HG02885 (cell line): ENCODE data around the gene HSPA12A.
"Not testable (repeated sequence)": the region's sequence is repeated elsewhere in the genome, so short reads cannot be mapped to it uniquely, and the experiment has no call there.

ENCODE experiments used
- ATAC-seq: cut with Tn5 transposase; IDR thresholded peaks from one replicate; pipeline ENCODE4 v1.9.1; 2021; ENCODE audit warnings: mild to moderate bottlenecking; ENCODE audit not compliant: unreplicated experiment, poor library complexity

Gene HSPA12A

DNA sequence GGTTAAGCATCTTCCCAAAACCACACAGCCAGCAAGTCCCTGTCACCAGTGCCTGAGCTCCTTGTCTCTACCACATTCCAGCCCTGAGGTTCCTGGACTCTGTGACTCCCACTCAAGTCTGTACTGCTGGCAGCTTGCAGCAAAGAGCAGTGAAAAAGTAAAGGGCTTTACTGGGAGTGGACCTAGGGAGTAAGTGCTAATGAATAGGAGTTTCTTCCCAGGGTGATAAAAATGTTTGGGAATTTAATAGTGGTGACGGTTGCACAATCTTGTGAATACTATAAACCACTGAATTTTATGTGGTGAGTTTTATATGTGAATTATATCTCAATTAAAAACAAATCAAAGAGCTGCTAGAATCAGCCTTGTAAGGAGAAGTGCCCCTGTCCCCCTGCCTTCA lies 22.6 kb downstream of the HSPA12A start:
- ATAC-seq, result no peak

DNA sequence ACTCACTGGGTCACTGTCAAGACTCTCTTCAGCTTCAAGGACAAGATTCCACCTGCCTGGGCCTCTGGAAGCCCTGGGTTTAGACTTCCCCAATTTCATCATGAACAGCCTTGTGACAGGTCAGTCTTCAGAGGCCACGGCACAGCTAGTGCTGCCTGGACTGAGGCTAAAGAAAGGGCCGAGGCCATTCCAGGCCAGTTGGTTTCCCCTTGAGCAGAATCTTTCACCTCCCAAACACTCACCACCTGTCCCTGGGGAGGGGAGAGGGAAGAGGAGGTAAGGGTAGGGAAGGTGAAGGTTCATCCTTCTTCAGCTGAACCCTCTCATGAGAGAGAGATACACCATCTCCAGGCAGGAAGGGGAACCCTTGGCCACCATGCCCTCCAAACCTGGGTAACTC lies 24.3 kb downstream of the HSPA12A start:
- ATAC-seq, result no peak

DNA sequence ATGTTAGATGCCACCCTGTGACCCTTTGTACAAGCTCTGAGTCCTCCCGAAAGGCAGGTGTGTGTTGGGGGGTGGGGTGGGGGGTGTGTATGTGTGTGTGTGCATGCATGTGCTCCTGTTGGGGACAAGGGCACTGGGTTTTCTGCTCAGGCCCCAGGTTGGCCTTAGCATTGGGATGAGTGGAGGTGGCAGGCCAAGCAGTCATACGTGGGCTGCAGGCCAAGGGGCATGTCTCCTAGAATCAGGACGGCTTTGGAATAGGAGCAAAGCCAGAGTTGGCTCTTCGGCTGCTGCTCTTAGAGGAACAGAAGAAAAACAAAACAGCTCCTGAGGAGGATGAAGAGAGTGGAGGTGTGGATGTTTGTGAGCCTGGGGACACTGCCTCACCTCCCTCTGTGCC lies 26.0 kb downstream of the HSPA12A start:
- ATAC-seq, result no peak

DNA sequence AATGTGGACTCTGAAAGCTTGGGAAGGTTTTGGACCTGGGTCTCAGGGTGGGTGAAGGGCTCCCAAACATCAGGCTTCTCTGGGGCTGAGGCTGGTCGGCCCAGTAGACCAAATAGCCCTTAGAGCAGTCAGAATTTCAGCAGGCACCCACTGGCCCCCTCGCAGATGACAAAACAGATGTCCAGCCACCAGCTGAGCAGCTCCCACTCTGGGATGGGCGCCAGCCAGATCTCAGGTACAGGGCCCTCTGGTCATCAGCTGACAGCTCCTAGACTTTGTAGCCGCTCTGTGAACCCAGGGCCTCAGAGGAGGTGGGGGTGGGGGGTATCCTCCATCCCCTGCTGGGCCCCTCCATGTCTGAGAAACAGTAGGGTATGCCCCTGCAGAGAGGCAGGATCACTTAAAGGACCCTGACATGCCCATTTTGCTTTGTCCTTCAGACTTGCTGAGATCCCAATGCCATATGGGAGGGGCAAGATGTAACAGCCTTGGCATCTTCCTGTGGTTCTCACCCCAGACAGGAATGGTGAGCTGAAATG lies 26.5 kb downstream of the HSPA12A start:
- ATAC-seq, result no peak

DNA sequence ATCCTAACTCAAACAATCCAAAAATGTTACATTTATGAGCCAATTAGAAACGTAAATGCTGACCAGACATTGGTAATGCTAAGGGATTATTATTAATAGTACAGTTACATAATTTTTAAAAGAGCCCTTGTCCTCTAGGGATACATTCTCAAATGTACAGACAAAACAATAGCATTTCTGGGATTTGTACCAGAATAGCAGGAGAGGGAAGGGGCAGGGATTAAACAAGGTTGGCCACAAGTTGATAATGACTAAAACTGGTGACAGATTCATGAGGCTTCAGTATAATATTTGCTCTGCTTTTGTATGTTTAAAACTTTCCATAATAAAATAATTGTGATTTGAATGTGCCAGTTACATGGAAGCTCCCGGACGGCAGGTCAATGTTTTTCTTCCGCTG lies 27.0 kb downstream of the HSPA12A start:
- ATAC-seq, result no peak

DNA sequence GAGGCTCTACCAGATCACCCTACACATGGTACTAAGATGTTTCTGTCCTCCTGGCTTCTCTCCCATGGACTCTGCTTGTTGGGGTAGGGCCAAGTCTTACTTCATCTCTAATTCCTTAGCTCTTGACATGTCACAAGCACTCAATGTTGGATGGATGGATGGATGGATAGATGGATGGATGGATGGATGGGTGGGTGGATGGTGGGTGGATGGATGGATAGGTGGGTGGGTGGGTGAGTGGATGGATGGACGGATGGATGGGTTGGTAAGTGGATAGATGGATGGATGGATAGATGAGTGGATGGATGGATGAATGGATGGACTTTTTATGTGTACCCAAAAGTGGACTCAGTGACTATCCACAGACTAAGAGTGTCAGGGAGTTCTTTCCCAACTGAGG lies 28.5 kb downstream of the HSPA12A start:
- no peak for ATAC-seq

DNA sequence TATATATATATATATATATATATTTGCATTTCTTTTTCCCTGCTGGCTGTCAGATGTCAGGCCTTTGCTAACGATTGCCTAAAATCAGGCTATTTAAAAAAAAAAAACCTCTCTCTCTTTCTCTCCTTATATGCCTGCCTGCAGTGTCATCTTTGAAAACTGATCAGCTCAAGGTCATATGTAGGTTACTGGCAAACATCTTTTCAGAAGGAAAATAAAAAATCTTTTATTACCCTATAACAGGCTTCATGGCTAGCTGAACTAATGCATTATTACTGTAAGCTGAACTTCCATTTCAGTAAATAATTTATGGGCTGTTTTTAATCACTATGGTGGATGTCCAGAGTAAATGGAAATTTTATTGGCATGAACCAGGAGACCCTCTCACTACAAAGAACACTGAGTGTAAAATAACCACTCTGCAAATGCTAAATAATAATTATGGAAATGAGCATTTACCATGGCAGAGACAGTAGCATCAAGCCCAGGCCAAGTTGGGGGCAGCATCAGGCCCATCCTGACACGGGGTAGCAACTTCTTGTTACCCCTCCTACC lies 29.3 kb downstream of the HSPA12A start:
- ATAC-seq, result no peak

DNA sequence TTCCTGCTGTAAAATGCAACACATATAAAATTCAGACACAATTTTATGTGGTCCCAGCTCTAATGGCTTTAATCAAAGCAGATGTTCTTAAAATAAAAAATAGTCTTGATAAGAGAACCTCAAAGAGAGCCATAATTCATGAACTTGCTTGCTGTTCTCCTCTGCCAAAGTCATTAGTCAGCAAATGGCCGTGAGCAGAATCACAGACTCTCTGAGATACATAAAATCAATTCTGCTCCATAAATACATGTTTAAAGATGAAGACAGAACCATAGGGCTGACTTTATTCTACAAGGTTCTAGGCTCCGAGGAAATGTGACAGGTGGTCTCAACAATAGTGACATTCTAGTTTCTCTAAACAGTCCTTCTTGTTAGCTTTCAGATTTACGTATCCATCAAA lies 29.8 kb downstream of the HSPA12A start:
- ATAC-seq, result no peak

DNA sequence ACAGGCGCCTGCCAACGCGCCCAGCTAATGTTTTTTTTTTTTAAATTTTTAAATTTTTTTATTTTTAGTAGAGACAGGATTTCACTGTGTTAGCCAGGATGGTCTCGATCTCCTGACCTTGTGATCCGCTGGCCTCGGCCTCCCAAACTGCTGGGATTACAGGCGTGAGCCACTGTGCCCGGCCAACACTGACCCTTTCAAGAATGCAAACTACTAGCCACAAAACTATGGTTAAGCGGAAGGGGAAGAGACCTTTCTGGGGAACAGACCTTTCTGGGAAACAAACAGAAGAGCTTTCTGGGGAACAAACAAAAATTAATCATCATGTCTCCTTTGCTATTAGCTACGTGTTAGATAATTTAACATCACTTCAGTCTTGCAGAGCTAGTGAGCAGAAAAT lies 30.6 kb downstream of the HSPA12A start:
- not testable (repeated sequence) for ATAC-seq

DNA sequence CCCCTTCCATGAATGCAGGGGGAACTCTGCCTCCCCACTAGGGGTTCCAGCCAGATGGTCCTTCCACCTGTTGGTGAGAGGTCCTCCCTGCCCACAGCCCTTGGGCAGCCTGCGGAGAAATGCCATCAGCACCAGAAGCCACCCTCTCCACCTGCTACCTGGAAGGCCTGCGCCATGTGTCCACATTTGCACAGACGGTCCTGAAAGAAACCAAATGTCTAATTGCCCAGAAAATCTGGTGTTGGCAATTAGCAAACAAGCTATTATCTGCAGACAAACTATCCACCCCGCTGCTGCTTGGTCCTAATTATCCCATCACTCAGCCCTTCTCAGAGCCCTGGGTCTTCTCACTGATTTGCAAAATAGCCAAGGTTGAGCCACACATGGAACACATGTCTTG lies 32.3 kb downstream of the HSPA12A start:
- no peak for ATAC-seq

DNA sequence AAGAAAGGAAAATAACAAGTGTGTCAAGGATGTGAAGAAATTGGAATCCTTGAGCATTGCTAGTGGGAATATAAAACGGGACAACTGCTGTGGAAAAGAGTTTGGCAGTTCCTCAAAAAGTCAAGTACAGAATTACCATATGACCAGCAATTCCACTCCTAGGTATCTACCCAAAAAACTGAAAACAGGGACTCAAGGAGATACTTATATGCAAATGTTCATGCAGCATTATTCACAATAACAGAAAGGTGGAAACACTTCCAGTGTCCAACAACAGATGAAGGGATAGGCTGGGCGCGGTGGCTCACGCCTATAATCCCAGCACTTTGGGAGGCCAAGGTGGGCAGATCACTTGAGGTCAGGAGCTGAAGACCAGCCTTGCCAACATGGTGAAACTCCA lies 33.5 kb downstream of the HSPA12A start:
- ATAC-seq, result no peak

DNA sequence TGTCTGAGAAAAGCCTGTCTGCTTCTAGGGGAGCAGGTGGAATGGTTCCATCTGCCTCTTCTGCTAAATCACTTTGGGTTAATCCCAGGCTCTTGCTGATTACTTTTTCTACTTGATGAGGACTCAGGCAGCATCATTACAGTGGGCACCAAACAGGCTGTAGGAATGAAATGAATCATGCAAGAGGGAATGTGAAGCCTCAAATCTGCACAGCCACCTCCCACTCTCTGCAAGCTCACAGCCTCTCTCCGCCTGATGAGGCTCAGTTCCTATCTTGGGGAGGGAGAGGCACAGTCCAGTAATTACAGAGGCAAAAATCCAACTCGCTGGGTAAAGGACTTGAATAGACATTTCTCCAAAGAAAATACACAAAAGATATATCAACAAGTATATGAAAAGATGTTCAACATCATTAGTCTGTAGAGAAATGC lies 34.0 kb downstream of the HSPA12A start:
- no peak for ATAC-seq

DNA sequence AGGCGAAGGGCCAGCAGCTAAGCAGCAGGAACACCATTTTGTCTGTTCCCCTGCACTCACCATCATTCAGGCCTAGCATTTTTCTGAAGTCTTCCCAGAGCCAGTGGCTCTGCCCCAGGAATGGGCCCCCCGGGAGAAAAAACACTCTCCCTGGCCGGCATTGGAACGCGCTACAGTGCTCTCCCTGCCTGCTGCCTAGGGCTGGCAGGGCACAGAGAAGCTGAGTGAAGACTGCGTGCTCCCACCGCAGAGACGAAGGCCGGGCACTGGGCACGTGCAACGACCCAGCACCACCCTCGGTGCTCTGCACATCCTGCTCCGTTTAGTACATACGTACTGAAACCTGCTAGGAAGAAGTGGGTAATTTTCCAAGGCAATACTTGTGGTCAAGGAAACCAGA lies 34.4 kb downstream of the HSPA12A start:
- ATAC-seq, result no peak

DNA sequence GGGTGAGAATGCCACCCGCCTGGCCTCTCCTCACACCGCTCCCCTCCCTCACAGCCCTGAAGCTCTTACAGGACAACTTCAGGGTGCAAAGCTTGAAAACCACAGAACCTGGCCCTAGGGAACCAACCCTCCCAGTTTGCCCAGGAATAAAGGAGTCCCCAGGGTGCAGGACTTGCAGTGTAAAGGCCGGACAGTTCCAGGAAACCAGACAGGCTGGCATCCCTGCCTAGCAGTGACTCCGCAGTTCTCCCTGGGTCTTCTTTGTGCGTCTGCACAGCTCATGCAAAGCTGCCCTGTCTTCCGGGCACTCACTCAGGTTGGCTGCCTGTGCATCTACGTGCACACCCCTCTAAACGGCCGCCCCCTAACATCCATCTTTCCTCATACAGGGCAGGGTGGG lies 36.1 kb downstream of the HSPA12A start:
- ATAC-seq, result no peak

DNA sequence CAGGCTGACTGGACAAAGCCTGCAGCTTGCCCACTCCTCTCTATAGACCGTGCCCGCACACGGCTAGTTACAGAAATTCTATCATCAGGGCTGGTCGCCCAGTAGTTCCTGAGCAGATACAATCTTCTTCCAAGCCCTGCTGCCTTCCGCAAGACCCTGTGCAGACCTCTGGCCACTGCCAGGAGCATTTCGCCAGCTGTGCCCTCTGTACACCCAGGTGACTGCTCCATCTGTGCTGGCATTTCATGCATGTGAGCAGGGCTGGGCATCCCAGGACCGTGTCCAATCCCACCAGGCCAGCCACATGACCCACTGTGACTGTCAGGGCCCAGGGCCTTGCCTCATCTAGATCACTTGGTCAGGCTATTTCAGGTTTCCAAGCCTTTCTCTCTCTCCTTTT lies 36.9 kb downstream of the HSPA12A start:
- no peak for ATAC-seq

DNA sequence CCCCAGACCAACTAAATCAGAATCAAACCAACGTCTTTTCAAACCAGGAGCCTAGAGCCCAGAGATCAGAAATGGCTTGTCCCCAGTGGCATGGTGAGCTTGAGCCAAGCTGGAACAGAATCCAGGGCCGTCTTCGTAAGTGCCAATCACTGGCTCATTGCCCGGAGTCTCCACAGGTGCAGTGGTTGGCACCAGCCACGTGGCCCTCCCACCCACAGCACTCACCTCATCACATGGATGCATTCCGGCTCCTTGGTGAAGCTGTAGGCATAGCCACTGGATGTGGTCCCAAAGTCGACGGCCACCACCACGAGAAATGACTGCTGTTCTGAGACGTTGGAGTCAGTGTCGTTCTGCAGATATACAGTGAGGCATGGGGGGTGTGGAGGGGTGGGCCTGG lies 37.4 kb downstream of the HSPA12A start:
- no peak for ATAC-seq

DNA sequence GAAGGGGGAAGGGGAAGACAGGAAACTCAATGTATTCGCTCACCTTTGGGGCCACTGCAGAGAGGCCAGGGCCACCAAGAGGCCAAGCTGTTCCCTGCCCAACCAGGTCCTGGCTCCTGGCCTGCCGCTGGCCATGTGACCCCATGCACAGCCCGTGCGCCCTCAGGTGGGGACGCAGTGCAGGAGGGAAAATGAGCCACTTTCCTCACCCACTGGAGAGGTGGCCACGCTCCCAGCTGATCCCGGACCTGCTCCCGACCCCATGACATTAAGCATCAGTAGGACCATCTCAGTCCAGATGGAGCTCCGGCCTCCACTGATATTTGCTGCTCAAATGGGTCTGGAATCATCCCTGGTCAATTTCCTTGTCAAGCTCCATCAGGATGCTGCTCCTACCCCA lies 40.2 kb downstream of the HSPA12A start:
- ATAC-seq, result no peak

DNA sequence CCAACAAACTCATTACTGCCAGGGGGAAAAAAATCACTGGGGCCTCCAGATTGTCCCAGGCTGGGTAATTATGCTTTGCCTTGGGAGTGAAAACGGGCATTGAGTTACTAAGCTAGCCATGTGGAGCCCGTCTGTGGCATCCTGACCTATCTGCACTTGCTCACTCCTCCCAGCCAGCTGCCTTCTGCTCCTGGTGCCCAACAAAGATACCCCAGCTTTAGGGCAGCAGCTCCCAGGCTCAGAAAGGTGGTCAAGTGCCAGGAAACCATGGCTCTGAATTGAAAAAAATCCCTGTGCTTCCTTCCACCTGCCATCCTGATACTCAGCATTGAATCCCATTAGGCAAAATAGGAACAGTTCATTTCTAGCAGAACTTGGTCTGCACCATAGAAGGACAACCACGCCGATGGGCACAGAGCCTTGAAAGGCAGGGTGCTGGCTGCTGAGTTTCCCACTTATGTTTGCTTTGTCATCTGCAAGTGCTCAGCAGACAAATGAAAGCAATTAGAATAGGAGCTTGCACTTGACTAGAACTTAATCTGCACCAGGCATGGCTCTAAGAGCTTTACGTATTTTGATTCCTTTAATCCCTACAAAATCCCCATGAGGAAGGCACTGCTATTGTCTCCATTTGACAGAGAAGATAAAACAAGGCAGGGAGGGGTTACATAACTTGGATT lies 42.8 kb downstream of the HSPA12A start:
- no peak for ATAC-seq

DNA sequence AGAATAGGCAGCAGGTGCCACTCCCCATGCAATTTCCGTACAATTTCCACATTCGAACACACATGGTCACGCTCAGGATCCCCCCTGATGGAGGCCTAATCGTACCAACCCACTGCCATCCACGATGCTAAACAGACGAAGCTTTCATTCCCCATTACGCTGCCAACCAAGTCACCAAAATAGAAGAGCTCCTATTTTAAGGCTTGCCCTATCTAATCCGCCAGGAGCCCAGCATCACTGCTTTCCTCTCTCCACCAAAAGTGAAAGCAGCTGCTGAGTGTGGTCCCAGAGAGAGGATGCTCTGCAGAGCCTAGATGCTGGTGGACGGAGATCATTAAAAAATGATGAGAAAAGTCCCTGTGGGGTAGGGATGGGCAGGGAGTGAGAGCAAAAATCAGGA lies 43.3 kb downstream of the HSPA12A start:
- no peak for ATAC-seq

DNA sequence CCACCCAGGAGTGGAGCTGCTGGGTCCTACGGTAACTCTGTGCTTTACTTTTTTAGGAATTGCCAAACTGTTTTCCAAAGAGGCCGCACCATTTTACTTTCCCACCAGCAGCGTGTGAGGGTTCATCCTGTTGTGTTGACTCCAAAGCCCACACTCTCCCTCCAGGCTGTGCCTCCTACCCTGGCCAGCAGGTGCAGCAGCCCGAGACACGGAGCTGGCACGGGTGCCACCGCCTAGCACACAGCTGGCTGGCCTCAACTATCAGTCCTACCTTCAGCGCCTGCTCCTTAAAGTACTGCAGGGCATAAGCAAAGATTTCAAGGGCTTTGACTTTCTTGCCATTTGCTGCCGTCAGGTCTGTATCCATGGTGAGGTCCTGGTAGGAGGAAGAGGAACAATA lies 44.0 kb downstream of the HSPA12A start:
- ATAC-seq, result no peak

DNA sequence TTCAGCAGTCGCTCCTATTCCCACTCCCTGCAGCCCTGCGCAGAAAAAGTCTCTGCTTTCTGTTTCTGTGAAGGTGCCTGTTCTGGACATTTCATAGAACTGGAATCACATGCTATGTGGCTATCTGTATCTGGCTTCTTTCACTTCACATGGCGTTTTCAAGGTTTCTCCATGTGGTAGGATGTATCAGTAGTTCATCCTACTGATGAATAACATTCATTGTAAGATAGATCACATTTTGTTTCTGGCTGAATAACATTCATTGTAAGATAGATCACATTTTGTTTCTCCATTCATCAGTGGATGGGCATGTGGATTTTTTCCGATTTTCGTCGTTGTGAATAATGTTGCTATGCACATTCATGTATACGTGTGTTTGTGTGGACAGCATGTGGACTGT lies 44.5 kb downstream of the HSPA12A start:
- ATAC-seq, result no peak

DNA sequence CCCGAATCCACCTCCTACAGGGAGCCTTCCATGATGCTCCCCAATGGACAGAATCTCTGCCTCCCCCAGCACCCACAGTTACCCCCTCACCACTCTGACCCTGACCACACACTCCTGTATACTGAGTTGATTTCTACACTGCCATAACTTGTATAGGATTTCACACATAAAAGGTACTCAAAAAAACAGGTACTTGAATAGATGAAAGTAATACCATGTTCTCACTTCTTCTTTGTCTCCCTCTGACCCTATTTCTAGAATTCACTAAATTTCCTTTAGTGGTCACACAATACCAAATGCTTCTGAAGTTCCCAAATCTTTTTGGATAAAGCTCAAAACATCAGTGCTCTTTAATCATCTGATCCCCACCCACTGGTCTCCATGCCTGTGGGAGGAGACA lies 45.4 kb downstream of the HSPA12A start:
- peak; percentile 75 for ATAC-seq
